ENCODE data around the gene GATD1. TPM values are rescaled to one million over a fixed set of nuclear protein-coding genes. Genes with fewer than 3 reads are reported as not detected.

GATD1 gene
- total RNA-seq, 1 experiment from 2014 or later = 88.7 TPM

DNA sequence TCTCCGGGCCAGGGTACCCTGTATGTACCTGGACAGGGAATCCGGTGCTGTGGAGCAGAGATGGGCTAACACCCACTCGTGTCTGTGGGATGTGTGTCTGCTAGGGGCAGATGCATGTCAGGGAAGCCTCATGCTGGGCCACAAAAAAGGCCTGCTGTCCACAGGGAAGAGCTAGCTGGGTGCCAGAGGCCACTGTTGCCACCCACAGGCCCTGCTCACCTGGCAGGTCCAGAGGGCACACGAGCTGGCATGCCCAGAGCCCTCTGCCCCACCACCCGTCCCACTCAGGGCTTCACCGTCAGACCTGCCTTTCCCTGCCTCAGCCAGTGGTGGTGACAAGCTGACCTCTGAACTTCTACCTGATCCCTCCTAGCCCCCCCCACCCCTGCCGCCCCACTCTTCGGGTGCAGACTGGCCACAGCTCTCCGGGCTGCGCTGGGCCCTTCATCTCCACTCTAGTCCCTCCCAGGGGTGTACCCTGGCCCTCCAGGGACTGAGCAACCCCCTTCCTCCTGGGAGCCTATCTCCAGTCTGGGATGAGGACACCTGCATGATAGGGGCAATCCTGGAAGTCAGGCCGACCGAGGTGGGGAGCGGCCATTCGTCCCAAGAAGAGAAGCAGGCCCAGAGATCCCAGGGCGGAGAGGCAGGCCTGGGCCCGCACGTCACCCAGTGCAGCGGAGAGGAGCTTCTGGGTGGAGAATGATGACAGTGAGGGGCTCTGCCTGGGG, 19.4 kb upstream of the GATD1 start (continued):
- no peak for TF ChIP-seq TCF7L2 (IDR thresholded peaks at IDR 0.05; ENCODE audit: borderline replicate concordance, extremely low read depth, insufficient read depth, insufficient read length)
- no peak for TF ChIP-seq CEBPB (IDR thresholded peaks at IDR 0.05; ENCODE audit: low read depth)
- TF ChIP-seq EZH2phosphoT487 (IDR thresholded peaks at IDR 0.05; ENCODE audit: borderline replicate concordance) = no peak
- no peak for TF ChIP-seq CBX3 (IDR thresholded peaks at IDR 0.05; ENCODE audit: low read depth)

DNA sequence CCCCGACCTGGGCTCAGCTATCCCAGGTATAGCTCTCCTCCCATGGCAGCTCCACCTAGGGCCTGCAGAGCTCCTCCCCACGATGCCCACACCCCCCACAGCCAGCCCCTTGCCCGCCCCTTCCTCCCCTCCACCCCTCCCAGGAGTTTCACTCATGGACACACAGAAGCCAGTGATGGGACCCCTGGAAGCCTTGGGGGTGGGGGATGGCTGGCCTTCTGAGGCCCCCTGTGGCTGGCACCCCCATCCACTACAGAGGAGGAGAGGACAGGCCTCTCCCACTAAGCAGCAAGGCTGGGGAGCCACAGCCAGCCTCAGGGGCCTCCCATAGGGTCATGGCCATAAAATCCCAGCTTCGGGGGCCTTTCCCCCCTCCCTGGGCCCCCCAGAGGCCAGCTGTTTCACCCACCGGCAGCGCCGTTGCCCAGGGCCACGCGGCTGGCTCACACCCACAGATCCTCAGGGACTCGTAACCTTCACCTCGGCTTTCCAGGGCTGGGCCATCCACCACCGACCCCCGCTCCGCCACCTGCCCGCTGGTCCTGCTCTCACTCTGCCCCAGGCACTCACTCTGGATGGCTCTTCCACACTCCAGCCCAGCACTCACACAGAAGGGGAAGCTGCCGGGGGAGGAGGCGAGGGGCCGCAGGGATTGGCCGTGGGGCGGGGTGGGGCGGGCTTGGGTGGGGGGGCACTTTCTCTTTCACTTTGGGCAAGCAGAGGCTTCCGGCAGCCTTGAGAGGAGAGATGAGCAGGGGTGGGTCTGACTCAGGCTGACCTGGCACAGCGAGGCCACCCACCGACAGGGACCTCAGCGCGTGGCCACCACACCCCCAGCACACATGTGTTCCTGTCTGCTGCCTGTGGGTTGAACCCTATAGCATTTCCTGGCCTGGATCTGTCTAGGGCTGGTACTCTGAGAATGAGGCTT, 18.6 kb upstream of the GATD1 start:
- TF ChIP-seq POLR2A (IDR thresholded peaks at IDR 0.05; ENCODE audit: borderline replicate concordance, extremely low read depth, insufficient read depth, insufficient read length) = peak; percentile 23
- TF ChIP-seq SP1 (IDR thresholded peaks at IDR 0.05; ENCODE audit: low read depth) = no peak
- ChIA-PET CTCF (interaction anchor here (0.6 to 1.7 kb wide), 4 partner anchors 12 to 156 kb away, joined by 3 to 6 read pairs (median 4); no protein-coding TSS in a partner anchor), RAD21 (ENCODE audit: low non-redundant PET in 1 of 2, low total read pairs in 2 of 2, uncharacterized antibody in 2 of 2, unreplicated experiment in 2 of 2) (no interaction called here), POLR2A (interaction anchor here (0.5 to 2.9 kb wide), 8 partner anchors 10 to 183 kb away, joined by 3 to 25 read pairs (median 6); partner anchors contain the start of gene RPLP2)
- Histone ChIP-seq H2AFZ (ENCODE audit: low read depth, low read length, poor library complexity, severe bottlenecking) (no peak overlapping the region), H3K27ac (ENCODE audit: low read depth, low read length) (peak overlapping the region; percentile 91), H3K4me3 (replicated peaks in 1 of 2; ENCODE audit: low read depth in 1 of 2, low read length in 2 of 2) (peak overlapping the region; percentile 86 to 92), H3K36me3 (ENCODE audit: control insufficient read depth in 1 of 2, insufficient read depth in 2 of 2, low read length in 2 of 2) (peaks cover 0 to 4% of the 10 kb centered on the region in 2 experiments; a peak in 1 of 4 replicates), H3K9ac (ENCODE audit: low read length) (peak overlapping the region; percentile 94), H3K4me2 (ENCODE audit: low read length) (peak overlapping the region; percentile 97), H3K4me1 (ENCODE audit: control insufficient read depth in 1 of 2, insufficient read depth in 2 of 2, low read length in 2 of 2) (peaks cover 17 to 46% of the 10 kb centered on the region in 2 experiments), H3K9me2 (ENCODE audit: insufficient read depth) (no peaks in the 10 kb centered on the region), H3K9me3 (ENCODE audit: control insufficient read depth in 1 of 2, insufficient read depth in 1 of 2, low read depth in 1 of 2, low read length in 2 of 2) (no peaks in the 10 kb centered on the region), H3K79me2 (ENCODE audit: insufficient read depth, low read length) (peaks cover 29% of the 10 kb centered on the region), H4K20me1 (ENCODE audit: insufficient read depth) (no peaks in the 10 kb centered on the region), H3K27me3 (ENCODE audit: insufficient read depth, low read length) (no peaks in the 10 kb centered on the region)
- BruUV-seq (replicated peaks) = no TSS peak
- DNase-seq (ENCODE audit: low read depth, low spot score) = no peak
- intact Hi-C loops (cut with micrococcal nuclease) = loop anchor here (1.0 kb wide), 1 partner anchor 13 kb away; the partner anchor contains the start of gene RPLP2
- peak; percentile 34 for ATAC-seq
